DMS 273 (cell line): Measurements from ENCODE around the gene GZMM.
A peak's percentile ranks its signal among the peaks of the same experiment; 100 is the strongest.

ENCODE experiments used
- DNase-seq: peaks from one replicate; lab custom pipeline; 2025; ENCODE audit not compliant: unreplicated experiment; lab: John Stamatoyannopoulos, UW

Gene GZMM

DNA sequence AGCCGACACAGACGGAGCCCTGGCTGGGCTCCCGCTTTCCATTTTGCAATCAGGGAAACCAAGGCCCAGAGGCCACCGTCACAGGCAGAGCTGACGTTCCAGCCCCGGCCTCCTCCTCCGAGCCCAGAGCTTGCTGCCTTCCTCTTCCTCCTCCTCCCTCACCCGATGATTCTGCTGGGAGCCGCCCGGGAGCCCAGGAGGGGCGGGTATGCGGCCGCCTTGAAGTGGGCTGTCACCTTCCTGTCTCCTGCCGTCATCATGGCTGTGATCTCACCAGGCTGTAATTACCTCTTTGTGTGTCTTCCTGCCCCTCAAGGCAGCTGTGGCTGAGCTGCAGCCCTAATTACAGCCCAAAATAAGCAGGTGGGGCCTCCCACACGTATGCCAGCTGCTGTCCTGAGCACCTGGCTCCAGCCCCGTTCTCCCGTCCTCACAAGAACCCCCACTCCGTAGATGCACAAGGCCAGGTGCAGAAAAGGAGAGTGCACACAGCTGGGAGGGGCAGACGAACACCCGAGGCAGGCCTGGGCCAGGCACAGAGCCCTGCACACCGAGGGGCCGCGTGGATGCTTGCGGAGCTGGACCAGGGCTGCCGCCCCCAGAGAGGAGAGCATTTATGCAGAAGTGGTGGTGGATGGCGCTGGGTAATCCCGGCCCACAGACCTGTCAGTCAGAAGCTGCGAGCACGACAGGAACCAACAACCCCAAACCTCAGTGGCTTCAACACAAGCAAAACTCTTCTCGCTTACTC, 32.6 kb upstream of the GZMM start:
- DNase-seq, result peak; percentile 85

- no peak for DNase-seq
These were observed 31.1 kb upstream of the GZMM start for GRCh38 chr19:512547-513365.

DNA sequence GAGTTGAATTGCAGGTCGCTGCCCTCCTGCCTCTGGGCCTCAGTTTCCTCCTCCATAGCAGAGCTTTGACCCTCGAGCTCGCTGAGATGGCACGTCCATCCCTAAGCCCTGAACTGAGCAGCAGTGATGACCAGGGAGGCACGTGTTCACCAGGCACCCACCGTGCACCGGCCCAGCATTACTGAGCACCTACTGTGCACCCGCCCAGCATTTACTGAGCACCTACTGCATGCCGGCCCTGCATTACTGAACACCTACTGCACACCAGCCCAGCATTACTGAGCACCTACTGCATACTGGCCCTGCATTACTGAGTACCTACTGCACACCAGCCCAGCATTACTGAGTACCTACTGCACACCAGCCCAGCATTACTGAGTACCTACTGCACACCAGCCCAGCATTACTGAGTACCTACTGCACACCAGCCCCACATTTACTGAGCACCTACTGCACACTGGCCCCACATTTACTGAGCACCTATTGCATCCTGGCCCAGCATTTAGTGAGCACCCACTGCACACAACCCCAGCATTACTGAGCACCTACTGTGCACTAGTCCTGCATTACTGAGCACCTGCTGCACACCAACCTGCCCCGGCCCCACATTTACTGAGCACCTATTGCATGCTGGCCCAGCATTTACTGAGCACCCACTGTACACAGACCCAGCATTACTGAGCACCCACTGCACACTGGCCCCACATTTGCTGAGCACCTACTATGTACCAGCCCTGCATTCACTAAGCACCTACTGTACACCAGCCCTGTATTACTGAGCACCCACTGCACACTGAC, 30.3 kb upstream of the GZMM start:
- no peak for DNase-seq

DNA sequence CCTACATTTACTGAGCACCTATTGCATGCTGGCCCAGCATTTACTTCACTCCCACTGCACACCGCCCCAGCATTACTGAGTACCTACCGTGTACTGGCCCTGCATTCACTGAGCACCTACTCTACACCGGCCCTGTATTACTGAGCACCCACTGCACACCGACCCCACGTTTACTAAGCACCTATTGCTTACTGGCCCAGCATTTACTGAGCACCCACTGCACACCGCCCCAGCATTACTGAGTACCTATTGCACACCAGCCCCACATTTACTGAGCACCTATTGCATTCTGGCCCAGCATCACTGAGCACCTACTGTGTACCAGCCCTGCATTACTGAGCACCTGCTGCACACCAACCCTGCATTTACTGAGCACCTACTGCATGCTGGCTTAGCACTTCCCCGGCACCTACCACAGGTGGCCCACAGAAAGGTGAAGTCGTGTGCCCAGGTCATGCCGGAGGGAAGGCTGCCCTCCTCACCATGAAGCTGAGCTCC, 29.6 kb upstream of the GZMM start:
- DNase-seq, result no peak

- DNase-seq, result no peak
These were observed 25.9 kb upstream of the GZMM start for GRCh38 chr19:517721-518597.

- no peak for DNase-seq
These were observed 25.1 kb upstream of the GZMM start for GRCh38 chr19:518598-519231.

DNA sequence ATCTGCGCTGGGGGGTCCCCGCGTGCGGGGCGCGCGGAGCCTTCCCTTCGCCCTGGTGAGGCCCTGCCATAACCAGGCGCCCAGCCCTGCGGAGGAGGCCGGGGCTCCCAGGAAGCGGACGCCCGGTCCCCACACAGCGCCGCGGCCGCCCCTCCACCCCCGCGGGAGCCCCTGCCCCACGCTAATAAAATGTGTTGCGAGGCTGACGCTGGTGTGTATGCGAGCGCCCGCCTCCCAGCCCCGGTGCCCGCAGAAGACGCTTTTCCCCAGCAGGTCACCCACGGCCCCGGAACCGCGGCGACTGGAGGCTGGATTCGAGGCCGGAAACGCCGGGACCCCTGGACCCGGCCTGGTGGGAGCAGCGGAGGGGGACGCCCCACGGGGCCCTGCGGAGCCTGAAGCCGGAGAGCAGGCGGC, 24.4 kb upstream of the GZMM start:
- no peak for DNase-seq

DNA sequence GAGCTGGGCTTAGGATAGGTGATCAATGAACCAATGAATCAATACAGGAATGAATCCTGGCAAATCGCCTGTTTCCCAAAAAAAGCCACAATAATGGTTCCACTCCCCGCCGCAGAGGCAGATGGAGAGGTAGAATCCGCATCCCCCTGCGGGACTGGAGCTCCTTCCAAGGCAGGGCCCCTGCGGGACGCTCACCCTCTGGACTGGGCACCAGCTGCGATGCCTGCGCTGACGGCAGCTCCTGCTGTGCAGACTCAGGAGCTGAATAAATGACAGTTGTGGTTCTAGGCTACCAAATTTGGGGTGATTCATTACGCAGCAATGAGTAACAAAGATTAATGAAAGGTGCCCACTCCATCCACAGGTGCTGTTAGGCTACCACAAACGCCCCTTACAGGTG, 21.1 kb upstream of the GZMM start:
- no peak for DNase-seq

DNA sequence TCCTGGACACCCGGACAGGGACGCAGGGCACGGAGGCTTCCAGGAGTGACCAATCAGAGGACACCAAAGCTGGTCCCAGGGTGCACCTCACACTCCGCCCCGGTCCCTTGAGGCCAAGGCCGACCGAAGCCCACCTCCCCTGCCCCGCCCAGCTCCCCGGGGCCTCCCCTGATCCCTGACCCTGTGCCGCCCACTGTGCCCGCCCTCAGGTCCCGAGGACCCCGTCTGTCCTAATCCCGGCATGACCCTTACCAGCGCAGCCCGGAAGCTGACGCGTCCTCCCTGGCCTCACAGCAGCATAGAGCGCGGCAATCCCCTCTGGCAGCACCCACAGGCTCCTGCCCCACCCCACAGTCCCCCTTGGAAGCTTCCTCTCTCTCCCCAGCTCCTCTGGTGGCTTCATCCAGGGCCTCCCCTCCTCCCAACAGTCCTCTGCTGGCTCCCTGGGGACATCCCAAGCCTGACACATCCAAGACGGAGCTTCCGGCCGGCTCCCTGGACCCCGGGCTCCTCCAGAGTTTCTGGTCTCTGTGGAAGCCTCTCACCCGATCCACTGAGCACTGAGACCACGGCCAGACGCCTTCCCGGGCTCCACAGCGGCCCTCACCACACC, 19.7 kb upstream of the GZMM start:
- DNase-seq, result peak; percentile 55

- DNase-seq, result no peak
These were observed 18.8 kb upstream of the GZMM start for GRCh38 chr19:525029-525428.

DNA sequence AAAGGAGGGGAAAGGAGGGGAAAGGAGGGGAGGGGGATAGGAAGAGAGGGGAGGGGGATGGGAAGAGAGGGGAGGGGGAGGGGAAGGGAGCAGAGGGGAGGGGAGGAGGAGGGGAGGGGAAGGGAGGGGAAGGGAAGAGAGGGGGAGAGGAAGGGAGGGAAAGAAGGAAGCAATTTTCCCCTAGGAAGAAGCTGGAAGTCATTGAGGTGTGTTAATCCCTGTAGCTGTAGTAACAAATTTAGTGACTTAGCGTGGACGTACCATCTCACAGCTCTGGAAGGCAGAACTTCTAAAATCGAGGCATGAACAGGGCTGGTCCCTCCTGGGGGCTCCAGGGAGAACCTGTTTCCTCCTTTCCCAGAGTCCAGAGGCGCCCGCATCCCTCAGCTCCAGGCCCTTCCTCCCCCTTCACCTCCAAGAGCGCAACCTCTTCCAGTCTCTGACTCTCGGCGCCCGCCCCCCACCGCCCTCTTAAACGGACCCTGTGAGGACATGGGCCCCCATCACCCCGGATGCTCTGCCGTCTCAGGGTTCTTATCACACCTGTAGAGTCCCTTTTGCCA, 17.9 kb upstream of the GZMM start:
- DNase-seq, result no peak

GRCh38 chr19:530134-531008, 13.5 kb upstream of the GZMM start:
- no peak for DNase-seq

GRCh38 chr19:531009-531752, 12.7 kb upstream of the GZMM start:
- DNase-seq, result peak; percentile 96

GRCh38 chr19:531753-532560, 11.9 kb upstream of the GZMM start, which contains the start of gene CDC34:
Gene CDC34, plus strand, starts transcription at chr19:531760. Its CDS starts 172 bp downstream, at chr19:531932.
- DNase-seq, result peak; percentile 70

DNA sequence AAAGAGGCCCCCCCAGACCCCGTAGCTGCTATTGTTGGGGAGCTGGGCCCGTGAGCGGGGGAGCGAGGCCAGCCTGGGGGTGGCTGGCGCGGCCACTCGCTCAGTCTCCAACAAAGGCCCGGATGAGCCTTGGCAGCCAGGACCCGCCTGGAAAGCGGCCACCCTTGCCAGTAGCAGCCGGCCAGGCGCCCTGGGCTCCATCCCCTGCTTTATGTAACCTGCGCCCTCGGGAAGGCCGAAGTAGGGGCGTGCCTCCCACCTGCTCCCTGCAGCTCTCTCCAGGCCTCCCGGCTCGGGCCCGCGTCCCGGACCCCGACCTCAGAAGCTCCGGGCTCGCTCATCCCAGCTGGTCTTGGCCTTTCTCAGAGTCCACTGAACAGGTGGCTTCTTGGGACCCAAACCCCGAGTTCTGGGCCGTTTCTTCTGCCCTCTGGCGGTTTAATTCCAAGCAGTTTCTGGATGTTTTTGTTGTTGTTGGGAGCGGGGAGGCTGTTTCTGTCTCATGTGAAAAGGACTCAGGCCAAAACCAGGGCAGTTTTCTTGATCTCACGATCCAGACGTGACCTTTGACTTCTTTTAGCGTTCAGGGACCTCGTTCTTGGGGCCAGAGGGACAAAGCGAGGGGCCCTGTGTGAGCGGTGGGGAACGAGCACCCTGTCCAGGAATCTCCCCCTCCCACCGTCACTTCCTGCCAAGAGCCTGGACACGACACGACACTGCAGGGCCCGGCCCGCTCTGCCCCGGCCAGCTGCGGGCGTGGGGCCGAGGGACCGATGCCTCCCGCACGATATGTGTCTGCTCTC, 11.1 kb upstream of the GZMM start:
- peak; percentile 92 for DNase-seq
